Fibroblast of skin of left quadriceps (primary cell): ENCODE data around the gene RAB41.
"Not testable (repeated sequence)": the region's sequence is repeated elsewhere in the genome, so short reads cannot be mapped to it uniquely, and the experiment has no call there.

Source experiments
- DNase-seq, 2 experiments: peaks; one replicate each; pipeline ENCODE4 v3.0.0-alpha.2; 2013; ENCODE audit warnings: low read depth in 2 of 2

RAB41 gene

GRCh38 chrX:70281951-70282350 is at the start of gene RAB41:
Gene RAB41, plus strand, starts transcription at chrX:70282172. Its CDS starts 46 bp downstream, at chrX:70282218.
- DNase-seq: no peak

- DNase-seq: no peak
These were observed 47.6 kb upstream of the RAB41 start, which contains the start of gene AWAT1 for GRCh38 chrX:70234355-70234754. Gene AWAT1, plus strand, starts transcription at chrX:70234655. Its CDS starts 41 bp downstream, at chrX:70234696.

DNA sequence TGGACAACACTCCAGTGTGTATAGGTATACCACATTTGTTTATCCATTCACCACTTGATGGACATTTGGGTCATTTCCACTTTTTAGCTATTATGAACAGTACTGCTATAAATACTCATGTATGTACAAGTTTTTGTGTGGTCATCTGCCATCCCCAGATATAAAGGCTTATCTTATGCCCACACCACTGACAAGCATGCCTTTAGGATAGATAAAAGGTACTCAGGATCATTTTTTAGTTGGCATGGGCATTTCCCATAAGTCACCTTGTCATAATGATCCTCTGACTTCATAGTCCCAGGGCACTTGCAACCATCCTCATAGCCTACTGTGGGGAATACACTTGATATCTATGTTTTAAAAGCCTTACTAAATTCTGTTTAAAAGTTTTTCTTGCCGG is 41.2 kb upstream of the RAB41 start:
- DNase-seq: no peak

DNA sequence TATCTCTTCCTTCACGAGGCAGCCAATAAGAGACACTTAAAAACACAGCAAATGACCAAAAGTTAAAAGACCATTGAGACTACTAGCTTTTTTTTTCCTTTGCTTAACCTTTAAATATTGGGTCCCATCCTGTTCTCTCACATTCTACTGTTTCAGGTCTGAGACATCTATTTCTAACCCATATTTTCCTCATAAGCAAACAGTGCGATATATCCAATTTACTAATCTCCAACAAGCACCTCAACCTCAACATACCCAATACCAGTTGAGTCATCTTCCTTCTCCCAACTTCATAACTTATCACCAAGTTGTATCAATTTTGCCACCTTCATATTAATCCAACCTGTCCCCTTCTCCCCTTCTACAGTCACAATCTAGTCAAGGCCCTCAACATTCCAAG is 40.5 kb upstream of the RAB41 start:
- no peak for DNase-seq

DNA sequence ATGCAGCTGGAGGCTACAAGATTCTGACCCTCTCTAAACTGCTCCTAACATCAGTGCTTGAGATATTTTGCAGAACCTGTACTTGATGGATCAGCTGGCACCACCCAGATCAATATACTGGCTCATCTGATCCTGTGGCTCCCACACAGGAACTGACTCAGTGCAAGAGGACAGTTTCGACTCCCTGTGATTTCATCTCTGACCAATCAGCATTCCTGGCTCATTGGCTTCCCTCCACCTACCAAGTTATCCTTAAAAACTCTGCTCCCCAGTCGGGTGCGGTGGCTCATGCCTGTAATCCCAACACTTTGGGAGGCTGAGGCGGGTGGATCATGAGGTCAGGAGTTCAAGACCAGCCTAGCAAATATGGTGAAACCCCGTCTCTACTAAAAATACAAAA is 38.4 kb upstream of the RAB41 start:
- DNase-seq: not testable (repeated sequence)

GRCh38 chrX:70244881-70245280 is 37.1 kb upstream of the RAB41 start:
- DNase-seq: no peak

GRCh38 chrX:70247252-70247651 is 34.7 kb upstream of the RAB41 start:
- DNase-seq: no peak

DNA sequence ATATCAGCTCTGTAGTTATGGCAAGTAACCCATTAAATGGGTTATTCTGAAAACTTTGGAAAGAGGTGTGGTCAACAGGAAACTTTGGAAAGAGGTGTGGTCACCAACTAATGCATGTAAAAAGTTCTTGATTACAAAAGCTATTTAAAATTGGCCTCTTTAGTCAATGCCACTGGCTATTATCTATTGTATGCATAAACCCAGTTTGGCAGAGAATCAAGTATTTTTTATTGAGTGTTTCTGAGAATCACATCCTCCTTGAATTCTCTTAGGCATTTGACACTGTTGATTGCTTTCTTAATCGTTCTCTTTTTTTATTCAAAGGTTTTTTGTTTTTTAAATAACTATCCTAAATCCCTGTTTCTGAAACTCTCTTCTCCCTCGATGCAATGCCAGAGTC is 29.5 kb upstream of the RAB41 start:
- DNase-seq: no peak

DNA sequence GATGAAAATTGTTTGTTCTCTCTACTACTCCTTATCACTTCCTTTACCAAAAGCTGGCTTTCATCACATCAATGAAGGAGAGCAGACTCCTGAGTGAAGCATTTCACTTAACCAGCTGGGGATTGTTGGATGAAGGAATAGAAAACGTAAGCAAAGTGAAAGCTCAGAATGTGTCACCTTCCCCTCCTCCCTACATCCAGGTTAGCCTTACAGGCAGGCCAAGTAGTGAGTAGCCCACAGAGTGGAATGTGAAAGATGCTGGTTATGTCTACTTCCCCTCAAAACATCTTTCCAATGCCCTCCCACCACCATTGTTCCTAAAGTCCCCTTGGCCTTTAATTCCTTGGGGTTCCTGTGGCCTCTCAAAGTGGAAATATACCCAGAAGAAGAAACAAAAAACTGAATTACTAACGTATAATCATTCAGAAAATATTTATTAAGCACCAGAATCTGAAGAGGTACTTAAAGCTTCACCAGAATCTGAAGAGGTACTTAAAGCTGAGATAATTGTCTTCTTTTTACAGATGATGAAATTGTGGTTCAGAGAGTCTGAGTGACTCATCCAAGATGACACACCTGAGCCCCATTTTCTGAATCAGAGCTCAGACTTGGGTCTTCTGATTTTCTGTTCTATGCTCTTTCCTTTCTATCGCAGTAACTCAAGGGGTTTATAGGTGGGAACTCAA is 28.5 kb upstream of the RAB41 start:
- DNase-seq: no peak

DNA sequence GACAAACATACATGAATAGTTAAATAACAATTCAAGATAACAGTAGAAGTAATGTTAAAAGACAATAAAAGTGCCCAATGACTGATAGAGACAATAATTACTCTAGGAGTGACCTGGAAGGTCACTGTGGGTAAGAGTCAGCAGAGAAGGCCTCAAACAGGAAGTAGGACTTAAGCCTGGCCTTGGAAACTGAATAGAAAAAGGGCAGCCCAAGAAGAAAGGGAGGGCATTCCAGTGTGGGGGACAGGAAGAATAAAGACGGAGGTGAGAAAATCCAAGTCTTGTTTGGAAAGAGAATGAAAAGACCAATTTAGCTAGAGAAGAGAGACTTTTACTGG is 27.9 kb upstream of the RAB41 start:
- DNase-seq: no peak

DNA sequence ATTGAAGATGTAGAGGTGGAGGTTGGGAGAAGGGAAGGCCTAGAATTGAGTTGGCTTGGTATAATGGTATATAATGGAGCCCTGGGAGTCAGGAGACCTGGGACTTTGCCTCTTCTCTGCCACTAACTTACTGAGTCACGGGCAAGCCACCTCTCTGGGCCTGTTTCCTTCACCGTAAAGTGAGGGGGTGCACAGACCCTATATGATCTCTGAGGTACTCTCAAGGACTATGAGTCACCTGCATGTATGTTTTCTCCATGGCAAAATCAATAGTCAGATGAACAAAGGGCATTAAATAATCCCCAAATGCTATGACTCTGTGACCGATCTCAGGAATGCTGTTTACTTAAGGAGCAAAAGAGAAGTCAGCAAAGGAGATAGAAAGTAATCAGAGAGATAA is 27.1 kb upstream of the RAB41 start:
- no peak for DNase-seq

GRCh38 chrX:70255452-70255851 is 26.5 kb upstream of the RAB41 start:
- DNase-seq: no peak

- DNase-seq: no peak
These were observed 24.3 kb upstream of the RAB41 start for GRCh38 chrX:70257423-70258288.

DNA sequence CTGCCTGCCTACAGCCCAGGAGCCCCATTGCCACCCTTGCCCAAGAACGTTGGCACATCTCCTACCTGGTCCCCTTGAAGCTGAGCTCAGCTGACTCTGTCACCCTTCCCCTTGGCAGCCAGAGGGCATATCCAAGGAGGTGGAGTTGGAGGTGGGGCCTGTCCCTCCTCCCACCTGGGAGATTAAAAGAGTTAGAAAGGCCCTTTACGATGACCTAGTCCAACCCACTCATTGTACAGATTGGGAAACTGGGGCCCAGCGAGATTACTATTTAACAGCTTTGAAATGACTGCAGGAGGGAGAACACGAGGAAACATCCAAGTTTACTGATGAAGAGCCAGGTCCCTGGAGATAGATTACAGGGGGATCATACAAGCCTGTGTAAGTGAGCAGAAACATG is 21.9 kb upstream of the RAB41 start, which contains the start of gene P2RY4:
P2RY4 (minus strand) TSS at position 101 of the 400 bp plus-strand sequence. CDS start 580 bp downstream, outside the sequence.
- DNase-seq: no peak

- peak in 1 of 2 experiments; percentile 1 for DNase-seq
These were observed 18.9 kb upstream of the RAB41 start for GRCh38 chrX:70262952-70263567.

DNA sequence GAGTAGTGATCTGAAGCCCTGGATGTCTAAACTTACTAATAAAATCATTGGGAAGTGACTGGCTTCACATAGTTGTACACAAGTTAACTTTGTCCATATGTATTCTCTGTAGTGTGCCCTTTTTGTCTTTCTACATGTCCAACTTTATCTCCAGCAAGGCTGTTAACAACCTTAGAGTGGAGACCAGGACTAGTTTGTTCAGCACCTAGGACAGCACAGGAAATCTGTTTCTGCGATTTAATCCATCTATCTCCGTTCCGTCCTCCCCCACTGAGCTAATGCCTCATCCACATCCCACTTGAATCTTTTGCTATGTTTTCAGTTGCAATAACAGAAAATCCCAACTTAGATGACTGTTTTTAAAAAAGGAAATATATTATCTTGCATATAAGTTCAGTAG is 17.2 kb upstream of the RAB41 start:
- no peak for DNase-seq

DNA sequence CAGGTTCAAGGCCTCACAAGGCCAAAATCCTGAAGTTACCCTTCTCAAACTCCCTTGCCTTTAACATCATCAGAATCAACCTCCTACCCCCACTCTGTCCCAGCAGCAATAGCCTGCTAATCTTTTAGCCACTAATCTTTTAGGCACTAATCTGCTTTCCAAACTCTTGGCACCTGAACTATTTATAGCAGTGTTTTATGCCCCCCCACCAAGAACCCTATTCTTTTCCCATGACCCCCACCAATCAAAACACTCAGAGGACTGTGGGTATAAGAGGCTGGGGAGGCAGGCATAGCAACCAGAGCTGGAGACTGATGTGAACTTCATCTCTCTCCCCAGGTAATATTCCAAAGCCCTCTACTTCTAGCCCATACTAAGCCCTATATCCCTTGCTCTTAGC is 13.9 kb upstream of the RAB41 start, which contains the start of gene ARR3:
ARR3 (plus strand) TSS at position 301 of the 400 bp plus-strand sequence. CDS start 1,052 bp downstream, outside the sequence.
- DNase-seq: no peak

GRCh38 chrX:70274029-70274428 is 7.9 kb upstream of the RAB41 start:
- DNase-seq: not testable (repeated sequence)

DNA sequence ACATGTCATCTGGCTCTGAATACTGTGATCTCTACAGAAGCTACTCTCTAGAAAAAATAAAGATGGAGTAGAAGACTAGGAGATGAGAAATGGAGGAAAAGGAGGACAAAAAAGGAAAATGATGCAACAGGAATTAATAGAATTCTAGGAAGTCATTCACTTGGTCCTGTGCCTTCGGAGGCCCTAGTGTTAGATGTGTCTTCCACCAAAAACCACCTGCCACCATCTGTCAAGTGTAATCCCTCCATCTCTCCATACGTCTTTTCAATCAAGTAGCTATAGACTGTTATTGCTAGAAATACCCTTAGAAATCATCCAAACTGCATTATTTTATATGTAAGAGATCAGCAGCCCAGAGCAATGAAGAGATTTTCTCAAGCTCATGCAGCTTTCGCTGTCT is 2.9 kb upstream of the RAB41 start:
- DNase-seq: no peak

GRCh38 chrX:70280573-70280972 is 1.4 kb upstream of the RAB41 start:
- no peak for DNase-seq

GRCh38 chrX:70289168-70289792 is 7.3 kb downstream of the RAB41 start:
- no peak for DNase-seq
